Activated CD8-positive, alpha-beta memory T cell treated with anti-CD3 and anti-CD28 coated beads, Interleukin-2, amount 50 U/mL, for 4 hours (primary cell): ENCODE results near the gene COG5.
"Not testable (repeated sequence)": the region's sequence is repeated elsewhere in the genome, so short reads cannot be mapped to it uniquely, and the experiment has no call there.

Experiments
- DNase-seq: peaks from one replicate; pipeline ENCODE4 v3.0.0-alpha.2; 2020

The COG5 gene

DNA sequence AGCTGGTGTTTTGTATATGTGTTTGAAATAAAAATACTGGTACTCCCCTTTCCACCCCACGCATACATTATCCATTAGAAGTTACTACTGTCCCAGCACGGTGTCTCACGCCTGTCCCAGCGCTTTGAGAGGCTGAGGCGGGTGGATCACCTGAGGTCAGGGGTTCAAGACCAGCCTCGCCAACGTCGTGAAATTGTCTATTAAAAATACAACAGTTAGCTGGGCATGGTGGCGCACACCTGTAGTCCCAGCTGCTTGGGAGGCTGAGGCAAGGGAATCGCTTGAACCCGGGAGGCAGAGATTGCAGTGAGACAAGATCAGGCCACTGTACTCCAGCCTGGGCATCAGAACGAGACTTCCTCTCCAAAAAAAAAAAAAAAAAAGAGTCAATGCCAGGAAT, 392.2 kb downstream of the COG5 start:
- DNase-seq: no peak

DNA sequence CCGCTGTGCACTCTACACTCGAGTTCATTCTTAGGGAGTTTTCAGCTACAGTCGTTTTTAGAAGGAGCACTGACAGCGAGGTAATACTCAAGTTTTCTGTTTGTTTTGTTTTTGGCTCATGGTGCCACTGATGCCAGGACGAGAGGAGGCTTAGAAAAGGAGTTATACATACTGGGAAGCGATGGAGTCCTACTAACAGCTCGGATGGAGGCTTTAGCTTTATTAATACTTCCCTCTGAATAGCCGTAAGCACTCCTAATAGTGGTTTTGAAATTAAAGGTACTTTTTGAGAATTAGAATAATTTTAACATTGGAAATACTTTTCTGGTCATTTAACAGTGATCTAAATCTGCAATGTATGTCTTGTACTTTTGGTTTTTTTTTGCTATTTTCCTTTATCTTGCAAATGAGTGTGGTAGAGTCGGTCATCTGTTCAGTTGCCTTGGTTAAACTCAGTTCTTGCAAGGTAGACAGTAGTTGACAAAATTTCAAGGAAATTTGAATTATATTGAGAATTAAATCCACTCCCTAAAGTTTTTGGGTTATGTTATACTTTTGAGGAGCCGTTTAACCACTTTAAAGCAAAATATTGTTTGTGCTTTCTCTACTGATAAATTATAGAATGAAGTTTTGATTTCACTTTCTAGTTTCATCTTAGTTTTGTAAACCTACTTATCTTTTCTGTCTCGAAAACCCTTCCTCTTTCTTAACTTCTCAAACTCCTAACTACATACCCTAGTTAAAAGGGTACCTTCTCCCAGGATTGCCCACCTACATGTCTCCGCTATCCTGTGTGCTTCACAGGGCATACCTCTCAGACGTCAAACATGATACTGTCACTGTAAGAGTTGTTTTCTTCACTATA, 393.4 kb downstream of the COG5 start:
- no peak for DNase-seq

DNA sequence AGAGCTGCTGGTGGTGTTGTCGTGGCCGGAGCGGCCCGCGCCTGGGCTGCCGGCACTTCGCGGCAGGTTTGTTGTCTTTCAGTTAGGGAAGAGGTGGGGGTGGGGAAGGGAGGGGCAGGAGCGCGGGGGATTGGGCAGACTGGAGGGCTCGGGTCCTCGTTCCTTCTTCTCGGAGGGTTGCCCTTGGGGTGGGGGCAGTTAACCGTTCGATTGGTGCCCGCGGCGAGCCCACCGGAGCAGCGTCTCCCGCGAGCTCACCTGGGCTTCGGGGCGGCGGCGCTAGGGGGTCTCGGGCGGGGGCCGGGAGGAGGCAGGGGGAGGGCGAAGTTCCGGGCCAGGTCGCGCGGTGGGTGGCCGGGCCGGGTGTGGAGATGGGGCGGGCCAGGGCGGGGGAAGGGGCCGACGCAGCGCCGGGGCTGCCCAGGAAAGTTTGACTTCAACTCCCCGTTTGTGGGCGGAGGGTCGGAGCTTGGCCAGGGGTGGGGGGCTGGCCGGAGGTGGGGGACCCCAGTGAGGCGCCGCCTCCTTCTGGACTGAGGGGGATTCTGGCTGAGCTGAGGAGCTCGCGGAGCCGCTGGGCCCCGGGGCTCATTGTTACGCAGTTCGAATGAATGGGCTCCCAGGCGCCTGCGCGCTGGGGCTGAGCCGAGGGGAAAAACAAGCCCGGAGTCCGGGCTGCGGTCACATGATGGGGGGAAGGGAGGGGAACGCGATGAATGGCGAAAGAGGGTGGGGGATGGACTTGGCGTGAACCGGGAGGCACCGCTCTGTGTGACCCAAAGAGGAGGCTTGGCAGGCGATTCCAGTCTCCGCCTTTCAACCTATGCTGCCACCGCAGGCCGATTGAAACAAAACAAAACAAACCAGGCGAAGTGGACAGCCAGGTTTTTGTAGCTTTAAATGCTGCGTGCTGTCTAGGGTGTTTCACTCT, 394.3 kb downstream of the COG5 start:
- peak; percentile 79 for DNase-seq

- peak; percentile 96 for DNase-seq
Measured at GRCh38 chr7:107168233-107169119, 395.2 kb downstream of the COG5 start, which contains the start of gene HBP1. HBP1 (plus strand) TSS chr7:107169003; CDS start chr7:107179894, 10,891 bp downstream.

GRCh38 chr7:107167483-107168232, 396.1 kb downstream of the COG5 start:
- peak; percentile 69 for DNase-seq

- DNase-seq: no peak
Measured at GRCh38 chr7:107166736-107167426, 396.8 kb downstream of the COG5 start.

- DNase-seq: no peak
Measured at GRCh38 chr7:107165341-107165740, 398.4 kb downstream of the COG5 start.

DNA sequence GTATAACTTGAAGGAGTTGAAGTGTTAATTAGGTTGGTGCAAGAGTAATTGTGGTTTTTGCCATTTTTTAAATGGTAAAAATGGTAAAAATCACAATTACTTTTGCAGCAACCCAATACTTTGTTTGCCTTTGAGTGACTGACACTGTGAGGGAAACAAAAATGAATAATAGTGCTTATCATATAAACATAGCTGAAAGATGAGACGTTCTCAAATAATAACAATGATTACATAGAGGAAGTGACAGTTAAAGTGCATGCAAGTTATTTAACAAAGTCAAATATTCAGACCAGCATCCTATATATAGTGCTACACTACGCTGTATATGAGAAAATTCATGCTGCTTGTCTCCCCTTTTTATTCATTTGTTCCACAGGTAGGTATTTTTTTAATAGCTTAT, 399.6 kb downstream of the COG5 start:
- DNase-seq: no peak

DNA sequence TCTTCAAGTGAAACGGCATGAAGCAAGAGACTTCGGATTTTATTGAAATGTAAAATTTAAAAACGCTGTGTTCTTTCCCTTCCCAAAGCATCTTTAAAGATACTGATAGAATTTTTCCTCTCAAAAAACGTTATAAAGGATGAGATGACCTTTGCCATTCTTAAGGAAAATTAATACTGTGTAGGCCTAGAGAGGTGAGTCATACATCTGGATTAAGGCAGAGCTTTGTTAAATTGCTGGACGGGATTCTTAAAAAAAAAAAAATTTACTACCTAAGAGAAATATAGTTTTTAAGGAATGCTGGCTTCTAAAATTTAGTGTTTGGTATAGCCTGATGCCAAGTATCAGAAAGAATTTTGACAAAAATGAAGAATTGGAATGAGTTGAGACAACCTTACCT, 401.2 kb downstream of the COG5 start:
- DNase-seq: no peak

GRCh38 chr7:107161415-107161814, 402.3 kb downstream of the COG5 start:
- DNase-seq: no peak

GRCh38 chr7:107160389-107160788, 403.3 kb downstream of the COG5 start:
- DNase-seq: no peak

- no peak for DNase-seq
Measured at GRCh38 chr7:107158028-107158427, 405.7 kb downstream of the COG5 start.

DNA sequence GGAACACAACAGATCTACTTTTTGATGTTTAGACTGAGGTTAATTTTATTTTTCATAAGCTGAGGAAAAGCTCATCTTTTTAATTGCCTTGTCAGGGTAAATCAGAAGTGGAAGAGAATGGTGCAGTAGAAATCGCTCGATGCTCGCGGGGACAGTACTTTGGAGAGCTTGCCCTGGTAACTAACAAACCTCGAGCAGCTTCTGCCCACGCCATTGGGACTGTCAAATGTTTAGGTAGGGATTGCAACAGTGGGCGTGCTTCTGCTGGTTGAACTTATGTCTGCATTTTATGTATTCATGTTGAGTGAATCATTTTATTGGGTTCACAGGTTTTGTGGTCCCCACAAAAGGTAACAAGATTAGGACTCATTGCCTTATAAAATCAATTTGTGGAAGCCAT, 406.6 kb downstream of the COG5 start:
- DNase-seq: no peak

GRCh38 chr7:107155726-107156125, 408.0 kb downstream of the COG5 start:
- DNase-seq: not testable (repeated sequence)

DNA sequence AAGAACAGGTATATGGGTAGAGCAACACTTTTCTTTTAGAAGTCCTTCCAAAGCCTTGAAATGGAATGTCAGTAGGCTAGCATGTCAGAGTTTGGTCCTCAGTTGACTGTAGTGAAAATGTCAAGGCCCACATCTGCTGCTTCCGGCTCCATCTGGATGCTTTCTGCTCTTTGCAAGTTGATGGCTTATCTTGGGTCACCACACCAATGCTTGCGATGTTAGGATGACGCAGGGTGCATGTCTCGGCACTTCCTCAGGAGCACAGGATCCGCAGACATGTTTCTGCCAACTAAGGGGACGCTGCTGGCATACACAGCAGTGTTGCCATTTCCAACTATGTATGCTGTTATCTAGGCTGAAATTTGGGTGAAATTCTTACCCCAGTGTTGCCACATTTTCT, 408.9 kb downstream of the COG5 start:
- no peak for DNase-seq

DNA sequence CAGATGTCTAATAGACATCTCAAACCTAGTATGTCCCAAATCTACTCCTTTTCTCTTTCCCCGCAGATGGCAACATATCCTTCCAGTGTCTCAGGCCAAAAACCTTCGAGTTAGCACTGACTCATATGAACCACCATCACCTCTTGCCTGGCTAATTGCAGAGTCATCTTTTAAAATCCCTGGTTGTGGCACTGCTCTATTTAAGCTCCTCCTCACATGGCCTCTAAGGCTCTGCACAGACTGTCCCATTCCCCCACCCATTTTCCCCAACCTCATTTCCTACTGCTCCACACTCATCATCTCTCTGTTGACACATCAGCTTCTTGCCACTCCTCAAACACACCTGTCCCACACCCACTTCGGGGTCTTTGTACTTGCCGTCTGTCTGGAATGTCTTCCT, 411.7 kb downstream of the COG5 start:
- no peak for DNase-seq
